Colonic mucosa (tissue), 4 donors: ENCODE data around the gene RIIAD1. TPM values are rescaled to one million over a fixed set of nuclear protein-coding genes. Genes with fewer than 3 reads are reported as not detected.
"Not testable (repeated sequence)": the region's sequence is repeated elsewhere in the genome, so short reads cannot be mapped to it uniquely, and the experiment has no call there.

Source experiments
- DNase-seq: peaks from one replicate; pipeline ENCODE4 v3.0.0-alpha.2; 2020
- H3K27ac ChIP-seq: fragments of 200-600 bp; one replicate; pipeline ENCODE4 v1.8.0; 2021
- H3K27me3 ChIP-seq: fragments of 200-600 bp; one replicate; pipeline ENCODE4 v1.8.0; 2021
- H3K36me3 ChIP-seq: fragments of 200-600 bp; one replicate; pipeline ENCODE4 v1.8.0; 2021
- H3K4me1 ChIP-seq: fragments of 200-600 bp; one replicate; pipeline ENCODE4 v1.8.0; 2021; ENCODE audit warnings: mild to moderate bottlenecking
- H3K4me3 ChIP-seq: fragments of 200-600 bp; one replicate; pipeline ENCODE4 v1.8.0; 2021
- H3K9ac ChIP-seq, 2 donors: one replicate each; pipeline ENCODE4 v1.7.0; 2013; ENCODE audit warnings: control low read depth in 2 of 2, low read depth in 2 of 2, low read length in 2 of 2
- H3K9me3 ChIP-seq: fragments of 200-600 bp; one replicate; pipeline ENCODE4 v1.8.0; 2021
- CTCF ChIP-seq: fragments of 200-600 bp; IDR thresholded peaks from one replicate; pipeline ENCODE4 v1.8.0; 2022; ENCODE audit warnings: antibody characterized with exemption, mild to moderate bottlenecking
- intact Hi-C: fragments of 100-400 bp; cut with DNase I; formaldehyde crosslinking; loops from one replicate; pipeline ENCODE4 v1.14.1; 2022
- total RNA-seq, 2 donors: library from RNA; stranded (reverse); fragmentation: NEBNext Ultra II Directional in 1 of 2; extraction: Animal tissue kit (Norgen Biotek cat#: 25700) in 1 of 2; gene quantifications; one replicate each; pipeline ENCODE4 v1.2.1, GENCODE V29; 2021
- donor health status: healthy.
- donor health status: DM: no; HTN: no; CAD: no.
- donor health status: DM: no; HTN: no; CAD: no.

RIIAD1 gene
- total RNA-seq, 2 donors from 2014 or later, result 0.91 TPM; not detected in 1

DNA sequence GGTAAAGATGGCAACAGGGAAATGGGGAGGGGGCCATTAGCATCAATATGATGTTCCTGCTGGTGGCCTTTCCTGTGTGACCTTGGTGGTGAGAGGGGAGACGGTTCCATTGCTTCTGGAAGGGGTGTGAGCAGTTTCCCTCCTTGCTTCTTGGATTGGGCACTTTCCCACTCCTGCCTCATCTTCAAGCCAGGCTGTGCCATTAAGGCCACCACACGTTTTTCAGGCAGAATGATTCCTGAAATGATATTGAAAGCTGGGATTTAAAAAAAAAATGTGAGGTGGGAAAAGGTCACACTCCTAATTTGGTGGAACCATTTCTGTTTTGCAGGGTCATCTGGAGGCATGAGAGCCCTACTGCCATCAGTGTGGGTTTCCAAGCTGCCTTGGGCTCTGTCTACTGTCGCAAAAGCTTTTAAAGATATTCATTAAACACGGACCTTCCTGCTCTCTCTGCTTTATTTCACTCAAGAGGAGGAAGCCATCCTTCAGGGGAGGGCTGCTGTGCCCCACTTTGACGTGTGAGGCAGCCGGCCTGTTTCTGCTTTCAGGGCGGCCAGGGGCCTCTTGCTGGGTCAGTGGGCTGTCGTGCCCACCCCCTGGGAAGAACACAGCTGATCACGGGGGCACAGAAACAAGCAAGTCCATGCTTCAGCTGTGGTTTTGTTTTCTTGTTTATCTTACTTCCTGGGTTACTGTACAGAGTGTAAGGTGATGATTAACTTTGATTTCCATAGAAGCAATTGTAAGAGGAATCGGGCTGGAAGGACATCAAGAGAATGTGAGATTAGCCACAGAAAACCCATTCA is 8.0 kb downstream of the RIIAD1 start:
- DNase-seq, result peak; percentile 21
- intact Hi-C loops, result no loop called here
- Histone ChIP-seq H3K36me3 (no peaks in the 10 kb centered on the region), H3K4me1 (no peaks in the 10 kb centered on the region), H3K9ac (peak overlapping the region in 1 of 2 donors; percentile 53), H3K4me3 (no peak overlapping the region), H3K9me3 (no peaks in the 10 kb centered on the region), H3K27me3 (no peaks in the 10 kb centered on the region), H3K27ac (peak overlapping the region; percentile 56)
- no peak for TF ChIP-seq CTCF

GRCh38 chr1:151729966-151730291 is 8.6 kb downstream of the RIIAD1 start:
- Histone ChIP-seq H3K9me3 (no peaks in the 10 kb centered on the region), H3K9ac (no peak overlapping the region), H3K36me3 (no peaks in the 10 kb centered on the region), H3K27ac (peak overlapping the region; percentile 56), H3K4me1 (no peaks in the 10 kb centered on the region), H3K27me3 (no peaks in the 10 kb centered on the region), H3K4me3 (no peak overlapping the region)
- peak; percentile 19 for DNase-seq
- intact Hi-C loops, result loop anchor here (5.0 to 10.0 kb wide), 2 partner anchors 193 to 285 kb away; no protein-coding TSS in a partner anchor
- no peak for TF ChIP-seq CTCF

- Histone ChIP-seq H3K36me3 (no peaks in the 10 kb centered on the region), H3K27ac (no peak overlapping the region), H3K9me3 (no peaks in the 10 kb centered on the region), H3K27me3 (no peaks in the 10 kb centered on the region), H3K4me3 (no peak overlapping the region), H3K9ac (no peak overlapping the region), H3K4me1 (no peaks in the 10 kb centered on the region)
- intact Hi-C loops, result loop anchor here (5.0 to 10.0 kb wide), 2 partner anchors 196 to 288 kb away; no protein-coding TSS in a partner anchor
- no peak for TF ChIP-seq CTCF
- DNase-seq, result no peak
Measured at GRCh38 chr1:151733126-151733525, 11.8 kb downstream of the RIIAD1 start.

DNA sequence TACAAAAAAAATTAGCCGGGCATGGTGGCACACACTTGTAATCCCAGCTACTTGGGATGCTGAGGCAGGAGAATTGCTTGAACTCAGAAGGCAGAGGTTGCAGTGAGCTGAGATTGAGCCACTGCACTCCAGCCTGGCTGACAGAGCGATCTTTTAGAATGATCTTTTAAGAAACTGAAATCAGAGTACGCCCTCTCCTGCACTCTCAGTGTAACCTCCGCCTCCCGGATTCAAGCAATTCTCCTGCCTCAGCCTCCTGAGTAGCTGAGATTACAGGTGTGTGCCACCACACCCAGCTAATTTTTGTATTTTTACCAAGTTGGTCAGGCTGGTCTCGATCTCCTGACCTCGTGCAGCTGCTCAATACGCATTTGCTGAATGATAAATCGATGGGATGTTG is 12.7 kb downstream of the RIIAD1 start:
- H3K9ac ChIP-seq, H3K4me1 ChIP-seq, H3K4me3 ChIP-seq, DNase-seq, H3K27ac ChIP-seq, H3K36me3 ChIP-seq, H3K9me3 ChIP-seq, H3K27me3 ChIP-seq: not testable (repeated sequence)
- intact Hi-C loops, result loop anchor here (2.0 to 10.0 kb wide), 3 partner anchors 41 to 289 kb away; no protein-coding TSS in a partner anchor

- Histone ChIP-seq H3K4me1 (no peaks in the 10 kb centered on the region), H3K27ac (no peak overlapping the region), H3K36me3 (no peaks in the 10 kb centered on the region), H3K9ac (no peak overlapping the region), H3K4me3 (no peak overlapping the region), H3K27me3 (no peaks in the 10 kb centered on the region), H3K9me3 (no peaks in the 10 kb centered on the region)
- no peak for TF ChIP-seq CTCF
- intact Hi-C loops, result loop anchor here (5.0 to 10.0 kb wide), 2 partner anchors 145 to 292 kb away; no protein-coding TSS in a partner anchor
- DNase-seq, result no peak
Measured at GRCh38 chr1:151737026-151737425, 15.7 kb downstream of the RIIAD1 start.

GRCh38 chr1:151737479-151737878 is 16.2 kb downstream of the RIIAD1 start:
- Histone ChIP-seq H3K36me3 (no peaks in the 10 kb centered on the region), H3K9me3 (no peaks in the 10 kb centered on the region), H3K27me3 (no peaks in the 10 kb centered on the region), H3K4me1 (no peaks in the 10 kb centered on the region), H3K4me3 (no peak overlapping the region), H3K27ac (no peak overlapping the region), H3K9ac (no peak overlapping the region)
- no peak for TF ChIP-seq CTCF
- intact Hi-C loops, result loop anchor here (5.0 to 10.0 kb wide), 2 partner anchors 145 to 293 kb away; no protein-coding TSS in a partner anchor
- no peak for DNase-seq
